Measurements from ENCODE around the gene MGMT.

MGMT gene

GRCh38 chr10:129766611-129767550 is 299.8 kb downstream of the MGMT start:
- POLR2A ChIA-PET (ENCODE audit: low non-redundant PET): no interaction called here
- H3K27ac ChIP-seq: no peak overlapping the region
- DNase-seq (ENCODE audit: low spot score): no peak
- CTCF ChIA-PET: interaction anchor here (0.7 kb wide), 1 partner anchor 267 kb away, joined by 3 read pairs; no protein-coding TSS in a partner anchor
- no peak for TF ChIP-seq CTCF (conservative IDR thresholded peaks at IDR 0.05; ENCODE audit: low read depth)

- POLR2A ChIA-PET (ENCODE audit: low non-redundant PET): no interaction called here
- CTCF ChIA-PET: interaction anchor here (0.7 kb wide), 1 partner anchor 268 kb away, joined by 3 read pairs; no protein-coding TSS in a partner anchor
- DNase-seq (ENCODE audit: low spot score): no peak
- no peak overlapping the region for H3K27ac ChIP-seq
- TF ChIP-seq CTCF (conservative IDR thresholded peaks at IDR 0.05; ENCODE audit: low read depth): no peak
Measured at GRCh38 chr10:129767751-129768150, 300.7 kb downstream of the MGMT start.

- TF ChIP-seq CTCF (conservative IDR thresholded peaks at IDR 0.05; ENCODE audit: low read depth): no peak
- POLR2A ChIA-PET (ENCODE audit: low non-redundant PET): no interaction called here
- CTCF ChIA-PET: no interaction called here
- H3K27ac ChIP-seq: no peak overlapping the region
- DNase-seq (ENCODE audit: low spot score): no peak
Measured at GRCh38 chr10:129768437-129769355, 301.7 kb downstream of the MGMT start.

- no peak for TF ChIP-seq CTCF (conservative IDR thresholded peaks at IDR 0.05; ENCODE audit: low read depth)
- CTCF ChIA-PET: no interaction called here
- POLR2A ChIA-PET (ENCODE audit: low non-redundant PET): no interaction called here
- no peak for DNase-seq (ENCODE audit: low spot score)
- no peak overlapping the region for H3K27ac ChIP-seq
Measured at GRCh38 chr10:129769381-129770116, 302.5 kb downstream of the MGMT start.

- ChIA-PET CTCF (no interaction called here), POLR2A (ENCODE audit: low non-redundant PET) (no interaction called here)
- no peak overlapping the region for H3K27ac ChIP-seq
- no peak for DNase-seq (ENCODE audit: low spot score)
- no peak for TF ChIP-seq CTCF (conservative IDR thresholded peaks at IDR 0.05; ENCODE audit: low read depth)
Measured at GRCh38 chr10:129770286-129770685, 303.2 kb downstream of the MGMT start.

GRCh38 chr10:129771024-129771423 is 304.0 kb downstream of the MGMT start:
- H3K27ac ChIP-seq: no peak overlapping the region
- POLR2A ChIA-PET (ENCODE audit: low non-redundant PET): no interaction called here
- TF ChIP-seq CTCF (conservative IDR thresholded peaks at IDR 0.05; ENCODE audit: low read depth): no peak
- CTCF ChIA-PET: interaction anchor here (0.7 kb wide), 1 partner anchor 390 kb away, joined by 3 read pairs; no protein-coding TSS in a partner anchor
- no peak for DNase-seq (ENCODE audit: low spot score)
